NCI-H69 (cell line): Measurements from ENCODE around the gene FAT1.

Experiments
- DNase-seq: peaks from one replicate; lab custom pipeline; 2025; lab: John Stamatoyannopoulos, UW

Gene FAT1

DNA sequence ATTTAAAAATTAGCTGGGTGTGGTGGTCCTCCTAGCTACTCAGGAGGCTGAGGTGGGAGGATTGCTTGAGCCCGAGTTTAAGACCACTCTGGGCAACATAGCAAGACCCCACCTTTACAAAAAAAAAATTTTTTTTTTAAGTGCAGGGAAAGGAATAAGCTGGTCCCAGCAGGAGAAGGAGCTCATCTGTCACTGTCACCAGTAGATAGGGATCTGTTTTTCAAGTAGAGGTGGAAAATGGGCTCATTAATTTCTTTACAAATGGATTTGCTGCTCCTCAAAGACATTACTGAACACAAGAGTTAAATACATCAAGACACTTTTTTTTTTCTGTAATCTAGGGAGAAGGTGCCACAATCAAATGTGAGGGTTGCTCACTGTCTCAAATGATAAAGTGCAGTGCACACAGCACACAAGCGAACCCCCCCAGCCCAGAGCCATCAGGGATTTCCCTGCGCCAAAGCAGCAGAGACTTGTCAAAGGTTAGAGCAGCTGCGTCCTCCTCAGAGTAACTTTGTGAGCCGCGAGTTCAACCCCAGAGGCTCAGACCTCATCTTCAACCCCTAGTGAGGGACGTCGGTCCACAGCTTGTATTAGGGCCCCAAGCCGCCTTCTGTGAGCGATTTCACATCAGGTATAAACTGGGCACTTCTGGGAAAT, 154.0 kb downstream of the FAT1 start:
- no peak for DNase-seq

- DNase-seq, result no peak
Observed at GRCh38 chr4:186566068-186566467, 157.6 kb downstream of the FAT1 start.

DNA sequence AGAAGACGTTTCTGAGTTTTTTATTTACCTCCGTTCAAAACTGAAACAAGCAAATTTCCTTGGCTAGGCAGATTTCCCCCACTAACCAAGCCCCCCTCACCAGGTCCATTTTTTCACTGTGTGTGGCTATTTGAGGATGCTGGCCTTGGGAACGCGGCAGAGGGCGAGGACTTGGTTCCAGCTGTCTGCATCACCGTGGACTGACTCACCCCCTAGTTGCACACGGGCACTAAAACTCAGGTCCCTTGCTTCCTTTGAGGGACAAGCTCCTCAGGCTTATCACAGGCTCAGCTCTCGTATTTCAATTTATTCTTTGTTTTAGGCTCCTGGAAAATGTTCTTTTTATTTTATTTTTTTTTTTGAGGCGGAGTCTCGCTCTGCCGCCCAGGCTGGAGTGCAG, 159.9 kb downstream of the FAT1 start:
- no peak for DNase-seq

- no peak for DNase-seq
Observed at GRCh38 chr4:186561748-186562147, 161.9 kb downstream of the FAT1 start.

GRCh38 chr4:186560647-186561046, 163.0 kb downstream of the FAT1 start:
- DNase-seq, result no peak

DNA sequence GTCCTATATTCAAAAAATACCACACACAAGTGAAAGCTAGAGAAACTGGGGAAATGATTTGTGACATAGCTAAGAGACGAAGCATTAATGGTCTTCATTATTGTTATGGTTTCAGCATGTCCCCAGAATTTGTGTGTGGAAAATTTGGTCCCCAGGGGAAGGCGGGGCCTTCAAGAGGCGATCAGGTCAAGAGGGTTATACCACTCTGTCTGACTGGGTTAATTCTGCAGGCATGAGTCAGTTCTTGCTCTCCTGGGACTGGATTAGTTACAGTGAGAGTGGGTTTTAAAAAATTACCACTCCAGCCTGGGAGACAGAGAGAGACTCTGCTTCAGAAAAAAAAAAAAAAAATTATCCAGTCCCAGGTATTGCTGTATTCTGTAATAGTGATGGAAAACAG, 166.2 kb downstream of the FAT1 start:
- peak; percentile 73 for DNase-seq

DNA sequence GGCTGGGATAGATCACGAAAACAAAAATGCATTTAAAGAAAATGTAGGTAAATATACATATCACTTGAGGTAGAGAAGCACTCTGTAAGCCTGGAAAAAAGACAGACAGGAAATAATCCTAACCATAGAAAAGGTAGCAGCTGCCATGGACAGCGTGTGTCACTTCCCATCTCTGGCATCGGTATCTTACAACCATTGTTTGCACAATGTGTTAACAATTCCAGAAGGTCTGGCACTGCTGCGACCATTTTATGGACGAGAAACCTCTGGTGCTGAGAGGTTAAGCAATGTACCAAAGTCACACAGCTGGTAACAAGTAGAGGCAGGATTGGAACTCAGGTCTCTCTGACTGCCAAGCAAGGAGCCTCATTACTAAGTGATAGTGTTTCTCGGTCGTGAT, 166.6 kb downstream of the FAT1 start:
- DNase-seq, result peak; percentile 54

GRCh38 chr4:186554914-186555827, 168.5 kb downstream of the FAT1 start, which contains the start of gene MTNR1A:
Gene MTNR1A, minus strand, starts transcription at chr4:186555567. Its CDS starts 202 bp downstream, at chr4:186555365.
- DNase-seq, result peak; percentile 19

GRCh38 chr4:186554539-186554913, 169.1 kb downstream of the FAT1 start:
- DNase-seq, result peak; percentile 54

- DNase-seq, result no peak
Observed at GRCh38 chr4:186553717-186554116, 169.9 kb downstream of the FAT1 start.

- no peak for DNase-seq
Observed at GRCh38 chr4:186551849-186552248, 171.8 kb downstream of the FAT1 start.

- DNase-seq, result no peak
Observed at GRCh38 chr4:186545436-186545835, 178.2 kb downstream of the FAT1 start.

DNA sequence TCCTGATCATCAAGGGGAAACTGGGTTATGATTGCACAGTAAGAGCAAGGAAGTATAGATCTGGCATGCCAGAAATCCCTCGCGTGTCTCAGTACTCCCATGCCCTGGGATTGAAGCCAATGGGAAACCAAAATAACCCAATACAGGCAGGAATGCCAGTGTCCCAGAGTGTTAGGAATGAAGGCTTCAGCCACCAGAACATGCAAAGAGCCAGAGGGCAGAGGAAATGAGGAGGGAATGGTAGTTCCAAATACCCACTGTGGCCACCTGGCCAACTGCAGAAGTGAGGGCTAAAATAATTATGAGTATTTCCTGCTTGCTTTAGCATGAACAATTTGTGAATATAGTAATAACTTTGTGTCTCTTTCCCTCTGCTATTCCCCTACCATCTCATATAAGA, 180.4 kb downstream of the FAT1 start:
- DNase-seq, result no peak

GRCh38 chr4:186541801-186542200, 181.9 kb downstream of the FAT1 start:
- no peak for DNase-seq

DNA sequence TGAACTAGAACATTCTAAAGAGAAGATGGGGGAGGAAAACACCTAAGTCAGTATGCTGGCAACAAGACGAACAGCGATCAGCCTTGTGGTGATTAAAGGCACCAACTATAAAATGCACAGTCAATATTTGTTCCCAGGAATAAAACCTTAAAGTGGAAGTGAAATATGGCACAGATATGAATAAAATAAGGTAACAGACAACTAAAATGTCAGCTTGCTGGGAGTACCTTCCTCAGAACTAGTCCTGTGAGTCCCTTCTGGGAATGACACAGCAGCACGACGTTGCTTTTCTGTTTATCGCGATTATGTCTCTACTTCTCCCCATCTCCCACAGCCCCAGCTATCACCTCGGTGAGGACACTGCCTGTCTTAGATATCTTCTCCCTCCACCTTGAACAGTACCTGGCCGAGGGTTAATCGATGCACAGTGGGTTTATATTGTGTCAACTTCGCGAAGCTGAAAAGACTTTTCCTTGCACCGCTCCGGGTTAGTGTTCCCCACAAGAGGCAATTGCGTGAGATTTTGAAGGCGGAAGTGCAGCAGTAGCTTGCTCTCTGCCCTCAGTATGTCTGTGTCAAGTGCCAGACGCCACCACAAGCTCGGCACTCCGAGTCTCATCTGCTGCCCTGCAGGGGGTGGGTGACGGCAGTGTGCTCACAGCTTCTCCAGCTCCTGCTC, 185.7 kb downstream of the FAT1 start:
- DNase-seq, result no peak
